Stomach (tissue), 4 donors: ENCODE results near the gene ARFGEF3.

Experiments
- EP300 ChIP-seq: sonication (generic); formaldehyde crosslinking; IDR thresholded peaks from one replicate; pipeline ENCODE4 v1.6.1; 2017; ENCODE audit warnings: antibody characterized with exemption
- POLR2A ChIP-seq, 4 donors: fragments of 450-650 bp; IDR thresholded peaks; one replicate each; pipeline ENCODE4 v1.6.1; 2016; ENCODE audit warnings: antibody characterized with exemption in 4 of 4, control low read depth in 2 of 4, mild to moderate bottlenecking in 1 of 4, moderate library complexity in 1 of 4
- POLR2AphosphoS5 ChIP-seq, 3 donors: sonication (generic); formaldehyde crosslinking; IDR thresholded peaks; one replicate each; pipeline ENCODE4 v1.6.1; 2016; ENCODE audit warnings: antibody characterized with exemption in 3 of 3
- TF ChIP-seq, protein P1 (sequence below), 7 experiments: fragments of 450-650 bp in 4 of 7; fragments of 200-600 bp in 3 of 7; sonication (generic) in 3 of 7; IDR thresholded peaks; one replicate each; pipeline ENCODE4 v1.5.1; 2016 to 2019; ENCODE audit warnings: antibody characterized with exemption in 7 of 7, control low read depth in 2 of 7, mild to moderate bottlenecking in 1 of 7

DNA sequence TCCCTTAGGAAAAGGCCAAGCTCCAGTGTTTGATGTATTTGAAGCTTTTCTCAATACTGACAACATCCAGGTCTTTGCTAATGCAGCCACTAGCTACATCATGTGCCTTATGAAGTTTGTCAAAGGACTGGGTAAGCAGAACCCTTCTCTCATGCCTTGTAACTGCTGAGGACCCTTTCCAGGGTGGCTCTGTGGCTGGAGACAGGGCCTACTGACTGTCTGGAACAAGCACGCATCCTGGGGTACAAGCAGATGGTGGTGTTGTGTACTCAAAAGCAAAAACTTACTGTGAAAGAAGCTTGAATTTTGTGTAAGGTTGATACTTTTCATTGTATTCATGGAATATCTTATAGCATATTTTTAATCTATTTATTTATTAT lies 147.0 kb downstream of the ARFGEF3 start:
- TF ChIP-seq, protein P1, sequence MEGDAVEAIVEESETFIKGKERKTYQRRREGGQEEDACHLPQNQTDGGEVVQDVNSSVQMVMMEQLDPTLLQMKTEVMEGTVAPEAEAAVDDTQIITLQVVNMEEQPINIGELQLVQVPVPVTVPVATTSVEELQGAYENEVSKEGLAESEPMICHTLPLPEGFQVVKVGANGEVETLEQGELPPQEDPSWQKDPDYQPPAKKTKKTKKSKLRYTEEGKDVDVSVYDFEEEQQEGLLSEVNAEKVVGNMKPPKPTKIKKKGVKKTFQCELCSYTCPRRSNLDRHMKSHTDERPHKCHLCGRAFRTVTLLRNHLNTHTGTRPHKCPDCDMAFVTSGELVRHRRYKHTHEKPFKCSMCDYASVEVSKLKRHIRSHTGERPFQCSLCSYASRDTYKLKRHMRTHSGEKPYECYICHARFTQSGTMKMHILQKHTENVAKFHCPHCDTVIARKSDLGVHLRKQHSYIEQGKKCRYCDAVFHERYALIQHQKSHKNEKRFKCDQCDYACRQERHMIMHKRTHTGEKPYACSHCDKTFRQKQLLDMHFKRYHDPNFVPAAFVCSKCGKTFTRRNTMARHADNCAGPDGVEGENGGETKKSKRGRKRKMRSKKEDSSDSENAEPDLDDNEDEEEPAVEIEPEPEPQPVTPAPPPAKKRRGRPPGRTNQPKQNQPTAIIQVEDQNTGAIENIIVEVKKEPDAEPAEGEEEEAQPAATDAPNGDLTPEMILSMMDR (IDR thresholded peaks at IDR 0.05): no peak
- no peak for TF ChIP-seq POLR2AphosphoS5 (IDR thresholded peaks at IDR 0.05)
- TF ChIP-seq POLR2A (IDR thresholded peaks at IDR 0.05): no peak
- no peak for TF ChIP-seq EP300
